Kidney tubule cell (primary cell): ENCODE measurements around the gene EFCAB14.
"Not testable (repeated sequence)": the region's sequence is repeated elsewhere in the genome, so short reads cannot be mapped to it uniquely, and the experiment has no call there.

Experiments used
- DNase-seq: peaks from one replicate; pipeline ENCODE4 v3.0.0-alpha.2; 2018; ENCODE audit warnings: low spot score

EFCAB14 gene

GRCh38 chr1:46686255-46686654, 32.7 kb downstream of the EFCAB14 start:
- no peak for DNase-seq

GRCh38 chr1:46684670-46685069, 34.2 kb downstream of the EFCAB14 start:
- no peak for DNase-seq

GRCh38 chr1:46682064-46682463, 36.9 kb downstream of the EFCAB14 start:
- no peak for DNase-seq

GRCh38 chr1:46681333-46682034, 37.4 kb downstream of the EFCAB14 start:
- DNase-seq = no peak

- no peak for DNase-seq
Measured at GRCh38 chr1:46679789-46680573, 38.9 kb downstream of the EFCAB14 start.

- DNase-seq = no peak
Measured at GRCh38 chr1:46677339-46677738, 41.6 kb downstream of the EFCAB14 start.

- no peak for DNase-seq
Measured at GRCh38 chr1:46676531-46676930, 42.4 kb downstream of the EFCAB14 start.

- DNase-seq = peak; percentile 12
Measured at GRCh38 chr1:46675549-46676314, 43.2 kb downstream of the EFCAB14 start.

- peak; percentile 29 for DNase-seq
Measured at GRCh38 chr1:46673749-46674182, 45.1 kb downstream of the EFCAB14 start.

- no peak for DNase-seq
Measured at GRCh38 chr1:46672696-46673095, 46.2 kb downstream of the EFCAB14 start.

GRCh38 chr1:46671554-46671953, 47.4 kb downstream of the EFCAB14 start, which contains the start of gene TEX38:
TEX38 (plus strand) TSS chr1:46671854; CDS start chr1:46671935, 81 bp downstream.
- no peak for DNase-seq

- DNase-seq = no peak
Measured at GRCh38 chr1:46670134-46670533, 48.8 kb downstream of the EFCAB14 start.

GRCh38 chr1:46667782-46668760, 50.8 kb downstream of the EFCAB14 start, which contains the start of gene ATPAF1:
ATPAF1 (minus strand) TSS chr1:46668364; CDS start chr1:46668322, 42 bp downstream.
- DNase-seq = peak; percentile 79

- DNase-seq = no peak
Measured at GRCh38 chr1:46665983-46666382, 52.9 kb downstream of the EFCAB14 start.

- not testable (repeated sequence) for DNase-seq
Measured at GRCh38 chr1:46662919-46663318, 56.0 kb downstream of the EFCAB14 start.

GRCh38 chr1:46660116-46660515, 58.8 kb downstream of the EFCAB14 start:
- DNase-seq = not testable (repeated sequence)

- DNase-seq = no peak
Measured at GRCh38 chr1:46659307-46659870, 59.5 kb downstream of the EFCAB14 start.

GRCh38 chr1:46657775-46658174, 61.1 kb downstream of the EFCAB14 start:
- no peak for DNase-seq

- no peak for DNase-seq
Measured at GRCh38 chr1:46656643-46657042, 62.3 kb downstream of the EFCAB14 start.

GRCh38 chr1:46655848-46656247, 63.1 kb downstream of the EFCAB14 start:
- DNase-seq = no peak

- DNase-seq = not testable (repeated sequence)
Measured at GRCh38 chr1:46654698-46655097, 64.2 kb downstream of the EFCAB14 start.
